ENCODE results near the gene INTS14.

GRCh38 chr15:65659502-65660052 is 48.6 kb upstream of the INTS14 start:
- TF ChIP-seq, protein P1, sequence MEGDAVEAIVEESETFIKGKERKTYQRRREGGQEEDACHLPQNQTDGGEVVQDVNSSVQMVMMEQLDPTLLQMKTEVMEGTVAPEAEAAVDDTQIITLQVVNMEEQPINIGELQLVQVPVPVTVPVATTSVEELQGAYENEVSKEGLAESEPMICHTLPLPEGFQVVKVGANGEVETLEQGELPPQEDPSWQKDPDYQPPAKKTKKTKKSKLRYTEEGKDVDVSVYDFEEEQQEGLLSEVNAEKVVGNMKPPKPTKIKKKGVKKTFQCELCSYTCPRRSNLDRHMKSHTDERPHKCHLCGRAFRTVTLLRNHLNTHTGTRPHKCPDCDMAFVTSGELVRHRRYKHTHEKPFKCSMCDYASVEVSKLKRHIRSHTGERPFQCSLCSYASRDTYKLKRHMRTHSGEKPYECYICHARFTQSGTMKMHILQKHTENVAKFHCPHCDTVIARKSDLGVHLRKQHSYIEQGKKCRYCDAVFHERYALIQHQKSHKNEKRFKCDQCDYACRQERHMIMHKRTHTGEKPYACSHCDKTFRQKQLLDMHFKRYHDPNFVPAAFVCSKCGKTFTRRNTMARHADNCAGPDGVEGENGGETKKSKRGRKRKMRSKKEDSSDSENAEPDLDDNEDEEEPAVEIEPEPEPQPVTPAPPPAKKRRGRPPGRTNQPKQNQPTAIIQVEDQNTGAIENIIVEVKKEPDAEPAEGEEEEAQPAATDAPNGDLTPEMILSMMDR (IDR thresholded peaks at IDR 0.05), result no peak
- no peak for TF ChIP-seq POLR2A (IDR thresholded peaks at IDR 0.05)

Measured in heart left ventricle (tissue), 13 donors.